Breast epithelium (tissue), 3 donors: ENCODE data around the gene LRRFIP1.

ENCODE experiments used
- POLR2A ChIP-seq: fragments of 450-650 bp; IDR thresholded peaks from one replicate; pipeline ENCODE4 v1.6.1; 2016; ENCODE audit warnings: antibody characterized with exemption, mild to moderate bottlenecking, moderate library complexity
- TF ChIP-seq, protein P1 (sequence below), 3 donors: fragments of 450-650 bp; IDR thresholded peaks; one replicate each; pipeline ENCODE4 v1.5.1; 2016 to 2017; ENCODE audit warnings: antibody characterized with exemption in 3 of 3, mild to moderate bottlenecking in 3 of 3, moderate library complexity in 3 of 3

DNA sequence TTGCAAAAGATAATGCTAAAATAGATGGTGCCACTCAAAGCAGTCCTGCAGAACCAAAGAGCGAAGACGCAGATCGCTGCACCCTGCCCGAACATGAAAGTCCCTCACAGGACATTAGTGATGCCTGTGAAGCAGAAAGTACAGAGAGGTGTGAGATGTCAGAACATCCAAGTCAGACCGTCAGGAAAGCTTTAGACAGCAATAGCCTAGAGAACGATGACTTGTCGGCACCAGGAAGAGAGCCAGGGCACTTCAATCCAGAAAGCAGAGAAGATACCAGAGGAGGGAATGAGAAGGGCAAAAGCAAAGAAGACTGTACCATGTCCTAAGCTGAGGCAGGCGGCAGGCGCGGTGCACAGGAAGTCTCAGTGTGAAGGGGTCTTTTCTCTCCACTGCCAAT, 136.4 kb downstream of the LRRFIP1 start:
- TF ChIP-seq, protein P1, sequence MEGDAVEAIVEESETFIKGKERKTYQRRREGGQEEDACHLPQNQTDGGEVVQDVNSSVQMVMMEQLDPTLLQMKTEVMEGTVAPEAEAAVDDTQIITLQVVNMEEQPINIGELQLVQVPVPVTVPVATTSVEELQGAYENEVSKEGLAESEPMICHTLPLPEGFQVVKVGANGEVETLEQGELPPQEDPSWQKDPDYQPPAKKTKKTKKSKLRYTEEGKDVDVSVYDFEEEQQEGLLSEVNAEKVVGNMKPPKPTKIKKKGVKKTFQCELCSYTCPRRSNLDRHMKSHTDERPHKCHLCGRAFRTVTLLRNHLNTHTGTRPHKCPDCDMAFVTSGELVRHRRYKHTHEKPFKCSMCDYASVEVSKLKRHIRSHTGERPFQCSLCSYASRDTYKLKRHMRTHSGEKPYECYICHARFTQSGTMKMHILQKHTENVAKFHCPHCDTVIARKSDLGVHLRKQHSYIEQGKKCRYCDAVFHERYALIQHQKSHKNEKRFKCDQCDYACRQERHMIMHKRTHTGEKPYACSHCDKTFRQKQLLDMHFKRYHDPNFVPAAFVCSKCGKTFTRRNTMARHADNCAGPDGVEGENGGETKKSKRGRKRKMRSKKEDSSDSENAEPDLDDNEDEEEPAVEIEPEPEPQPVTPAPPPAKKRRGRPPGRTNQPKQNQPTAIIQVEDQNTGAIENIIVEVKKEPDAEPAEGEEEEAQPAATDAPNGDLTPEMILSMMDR (IDR thresholded peaks at IDR 0.05): no peak
- no peak for TF ChIP-seq POLR2A
